HEK293T (cell line): ENCODE measurements around the gene PPP3R2.
A peak's percentile ranks its signal among the peaks of the same experiment; 100 is the strongest.

Experiments used
- CTCF ChIA-PET: fragments of 350-600 bp; formaldehyde crosslinking; extraction: SDS; loops from one replicate; lab custom pipeline; 2021; ENCODE audit warnings: antibody characterized with exemption, inconsistent platforms; lab: Yijun Ruan, JAX
- POLR2A ChIA-PET: fragments of 350-600 bp; formaldehyde crosslinking; extraction: SDS; loops from one replicate; lab custom pipeline; 2020; ENCODE audit warnings: antibody characterized with exemption, inconsistent platforms; lab: Yijun Ruan, JAX
- DNase-seq: peaks from one replicate; pipeline ENCODE4 v3.0.0; 2012; ENCODE audit warnings: mixed read lengths; ENCODE audit errors: extremely low spot score
- ARNT ChIP-seq: fragments of 450-650 bp; IDR thresholded peaks from 2 replicates; pipeline ENCODE4 v1.6.1; 2017; ENCODE audit warnings: mild to moderate bottlenecking
- BHLHE40 ChIP-seq: fragments of 450-650 bp; IDR thresholded peaks from 2 replicates; pipeline ENCODE4 v1.6.1; 2016; ENCODE audit warnings: mild to moderate bottlenecking, moderate library complexity, borderline replicate concordance
- CTBP1 ChIP-seq: fragments of 450-650 bp; IDR thresholded peaks from 2 replicates; pipeline ENCODE4 v1.6.1; 2016; ENCODE audit warnings: borderline replicate concordance
- ELF4 ChIP-seq: fragments of 450-650 bp; IDR thresholded peaks from 2 replicates; pipeline ENCODE4 v1.6.1; 2017; ENCODE audit warnings: antibody characterized with exemption
- FOXA1 ChIP-seq: fragments of 450-650 bp; IDR thresholded peaks from 2 replicates; pipeline ENCODE4 v1.6.1; 2016; ENCODE audit warnings: mild to moderate bottlenecking
- FOXK2 ChIP-seq: fragments of 450-650 bp; IDR thresholded peaks from 2 replicates; pipeline ENCODE4 v1.6.1; 2016; ENCODE audit warnings: mild to moderate bottlenecking
- FOXM1 ChIP-seq: fragments of 450-650 bp; IDR thresholded peaks from 2 replicates; pipeline ENCODE4 v1.6.1; 2017; ENCODE audit warnings: mild to moderate bottlenecking, borderline replicate concordance
- HDGF ChIP-seq: fragments of 450-650 bp; IDR thresholded peaks from 2 replicates; pipeline ENCODE4 v1.6.1; 2017; ENCODE audit warnings: antibody characterized with exemption, borderline replicate concordance
- L3MBTL2 ChIP-seq: fragments of 450-650 bp; conservative IDR thresholded peaks from 2 replicates; pipeline ENCODE4 v1.6.1; 2016; ENCODE audit warnings: mild to moderate bottlenecking
- LEF1 ChIP-seq: fragments of 450-650 bp; IDR thresholded peaks from 2 replicates; pipeline ENCODE4 v1.6.1; 2017; ENCODE audit warnings: mild to moderate bottlenecking, borderline replicate concordance
- NFRKB ChIP-seq: fragments of 450-650 bp; IDR thresholded peaks from 2 replicates; pipeline ENCODE4 v1.6.1; 2016; ENCODE audit warnings: mild to moderate bottlenecking, moderate library complexity
- SP1 ChIP-seq: fragments of 450-650 bp; IDR thresholded peaks from 2 replicates; pipeline ENCODE4 v1.6.1; 2017
- SUZ12 ChIP-seq: fragments of 450-650 bp; IDR thresholded peaks from 2 replicates; pipeline ENCODE4 v1.6.1; 2016; ENCODE audit warnings: mild to moderate bottlenecking
- TARDBP ChIP-seq: fragments of 450-650 bp; IDR thresholded peaks from 2 replicates; pipeline ENCODE4 v1.6.1; 2016
- ZNF384 ChIP-seq: fragments of 450-650 bp; IDR thresholded peaks from 2 replicates; pipeline ENCODE4 v1.6.1; 2016
- TF ChIP-seq, protein P1 (sequence below): fragments of 450-650 bp; IDR thresholded peaks from 2 replicates; pipeline ENCODE4 v1.6.1; 2016

Gene PPP3R2

DNA sequence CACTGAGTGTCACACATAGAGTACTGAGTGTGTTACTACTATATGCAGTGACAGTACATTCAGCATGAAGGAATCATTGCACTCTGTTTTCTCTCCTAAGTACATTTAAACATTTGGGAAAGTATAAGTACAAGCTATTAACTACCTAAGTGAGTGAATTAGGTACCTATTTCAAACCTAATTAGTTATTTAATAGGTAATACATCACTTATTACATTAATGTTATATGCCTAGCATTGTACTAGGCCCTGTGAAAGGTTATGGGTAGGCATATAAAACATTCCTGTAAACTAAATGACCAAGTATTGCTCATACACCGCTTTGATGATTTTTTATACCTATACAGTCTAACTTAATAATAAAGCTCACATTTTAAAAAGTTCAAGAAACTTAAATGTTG lies 25.7 kb upstream of the PPP3R2 start:
- TF ChIP-seq ARNT: no peak
- no peak for TF ChIP-seq L3MBTL2
- TF ChIP-seq LEF1: no peak
- no peak for TF ChIP-seq BHLHE40
- no peak for TF ChIP-seq ELF4
- TF ChIP-seq, protein P1, sequence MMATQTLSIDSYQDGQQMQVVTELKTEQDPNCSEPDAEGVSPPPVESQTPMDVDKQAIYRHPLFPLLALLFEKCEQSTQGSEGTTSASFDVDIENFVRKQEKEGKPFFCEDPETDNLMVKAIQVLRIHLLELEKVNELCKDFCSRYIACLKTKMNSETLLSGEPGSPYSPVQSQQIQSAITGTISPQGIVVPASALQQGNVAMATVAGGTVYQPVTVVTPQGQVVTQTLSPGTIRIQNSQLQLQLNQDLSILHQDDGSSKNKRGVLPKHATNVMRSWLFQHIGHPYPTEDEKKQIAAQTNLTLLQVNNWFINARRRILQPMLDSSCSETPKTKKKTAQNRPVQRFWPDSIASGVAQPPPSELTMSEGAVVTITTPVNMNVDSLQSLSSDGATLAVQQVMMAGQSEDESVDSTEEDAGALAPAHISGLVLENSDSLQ: no peak
- TF ChIP-seq SUZ12: no peak
- no peak for TF ChIP-seq SP1
- no peak for TF ChIP-seq FOXM1
- TF ChIP-seq TARDBP: no peak
- no peak for TF ChIP-seq FOXA1
- TF ChIP-seq HDGF: no peak
- no peak for TF ChIP-seq ZNF384
- no peak for TF ChIP-seq FOXK2
- TF ChIP-seq CTBP1: no peak
- no peak for TF ChIP-seq NFRKB
- ChIA-PET POLR2A (no interaction called here), CTCF (no interaction called here)
- DNase-seq: no peak

DNA sequence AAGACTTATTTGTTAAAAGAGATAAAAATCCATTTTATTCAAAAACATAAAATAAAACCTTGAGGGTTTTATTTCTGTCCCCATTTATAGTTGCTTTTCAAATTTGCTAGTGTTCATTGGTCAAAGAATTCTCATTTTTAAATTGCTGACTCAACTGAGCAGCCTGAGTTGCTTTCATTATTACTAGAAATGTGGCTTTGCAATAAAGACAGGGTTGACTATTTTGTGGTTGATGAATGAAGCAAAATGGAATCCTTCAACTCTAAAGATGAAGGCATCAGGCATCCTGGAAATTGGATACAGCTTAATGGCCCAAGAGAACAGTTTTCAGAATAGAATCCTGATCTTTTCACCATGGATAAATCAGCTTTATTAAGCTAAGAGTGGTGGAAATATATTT lies 23.9 kb upstream of the PPP3R2 start:
- TF ChIP-seq SUZ12 (no peak), FOXA1 (no peak), BHLHE40 (no peak), TARDBP (no peak), ZNF384 (no peak), NFRKB (no peak), ELF4 (no peak), FOXM1 (no peak), L3MBTL2 (no peak)
- TF ChIP-seq, protein P1: no peak
- DNase-seq: no peak
- ChIA-PET POLR2A (no interaction called here), CTCF (no interaction called here)

DNA sequence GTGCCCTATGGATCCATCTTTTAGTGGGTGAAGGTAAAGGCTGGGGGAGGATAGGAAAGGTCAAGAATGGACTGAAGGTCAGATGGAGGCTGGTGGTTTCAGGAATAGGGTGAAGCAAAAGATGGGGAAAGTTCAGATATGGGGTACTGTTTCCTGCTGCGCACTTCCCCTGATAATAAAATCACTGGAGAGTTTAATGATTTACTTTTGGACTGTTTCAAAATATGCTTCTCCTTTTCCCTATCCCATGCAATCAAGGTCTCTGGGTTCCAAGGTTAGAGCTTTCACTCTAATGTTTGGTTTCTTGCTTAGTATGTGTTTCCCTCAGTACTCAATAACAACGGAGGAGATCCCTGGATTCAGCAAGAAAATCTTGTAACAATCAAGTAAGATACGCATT lies 10.8 kb upstream of the PPP3R2 start:
- ChIA-PET POLR2A (no interaction called here), CTCF (no interaction called here)
- TF ChIP-seq NFRKB (no peak), SP1 (no peak)
- no peak for DNase-seq

DNA sequence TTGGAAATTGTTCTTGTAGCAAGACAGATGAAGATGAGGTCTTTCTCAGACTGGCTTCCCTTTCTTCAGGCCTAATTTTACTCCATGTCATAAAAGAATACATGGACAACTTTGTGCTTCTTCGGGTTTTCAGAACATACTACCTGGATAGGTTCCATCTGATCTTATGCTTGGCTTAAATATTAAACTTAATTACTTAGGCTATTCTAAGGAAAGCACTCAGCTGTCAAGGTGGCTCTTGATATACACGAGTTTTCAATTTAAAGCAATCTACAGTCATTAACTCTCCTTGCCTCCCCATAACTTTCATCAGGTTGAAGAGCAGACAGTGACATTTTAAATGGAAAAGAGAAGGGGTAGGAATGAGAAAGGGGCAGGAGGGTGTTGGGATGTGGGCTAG lies 9.5 kb upstream of the PPP3R2 start:
- POLR2A ChIA-PET: no interaction called here
- no peak for DNase-seq
- CTCF ChIA-PET: interaction anchor here (0.7 kb wide), 1 partner anchor 41 kb away, joined by 3 read pairs; no protein-coding TSS in a partner anchor
- TF ChIP-seq FOXA1: no peak
- no peak for TF ChIP-seq CTBP1
- no peak for TF ChIP-seq L3MBTL2
- no peak for TF ChIP-seq FOXM1
- no peak for TF ChIP-seq SP1
- no peak for TF ChIP-seq SUZ12
- TF ChIP-seq ARNT: no peak
- no peak for TF ChIP-seq FOXK2
- TF ChIP-seq ELF4: no peak

DNA sequence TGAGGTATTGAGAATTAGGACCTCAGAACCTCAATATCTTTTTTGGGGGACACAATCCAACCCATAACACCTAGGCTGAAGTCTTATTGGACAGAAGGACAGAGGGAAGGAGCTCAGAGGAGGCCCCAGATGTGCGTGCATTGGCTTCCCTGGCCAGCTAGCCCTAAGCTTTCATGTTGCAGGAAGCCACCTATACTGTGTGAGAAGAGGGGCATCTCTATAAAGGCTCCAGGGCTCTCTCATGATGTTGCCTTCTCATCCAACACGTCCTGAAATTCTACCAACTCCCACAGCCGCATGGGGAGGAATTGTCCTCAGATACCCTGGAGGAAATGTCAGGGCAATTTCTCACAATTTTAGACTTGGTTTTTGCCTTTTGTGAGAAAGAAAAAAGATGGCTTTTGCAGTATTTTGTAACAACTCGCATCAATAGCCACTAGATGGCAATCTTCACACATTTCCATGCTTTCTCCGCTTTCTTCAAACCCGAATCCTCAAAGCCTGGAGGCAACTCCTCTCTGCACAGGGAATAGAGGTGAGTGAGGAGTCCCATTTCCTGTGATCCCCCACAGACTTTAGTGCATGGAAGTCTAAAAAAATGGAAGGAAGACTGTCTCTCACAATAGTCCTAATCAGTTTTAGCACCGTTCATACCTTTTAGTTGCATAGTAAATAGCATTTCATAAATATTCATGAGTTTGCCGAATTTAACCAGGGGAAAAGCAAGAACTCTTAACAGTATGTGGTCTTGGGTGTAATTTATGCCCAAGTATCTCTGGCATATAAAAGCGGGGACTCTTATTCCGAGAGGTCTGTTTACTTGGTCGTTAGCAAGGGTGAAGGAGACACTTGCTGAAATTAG lies 7.4 kb upstream of the PPP3R2 start:
- ChIA-PET CTCF (no interaction called here), POLR2A (no interaction called here)
- TF ChIP-seq ELF4 (no peak), NFRKB (no peak), CTBP1 (no peak), L3MBTL2 (no peak), SUZ12 (no peak), ARNT (no peak), HDGF (no peak)
- TF ChIP-seq, protein P1: no peak
- peak; percentile 60 for DNase-seq

DNA sequence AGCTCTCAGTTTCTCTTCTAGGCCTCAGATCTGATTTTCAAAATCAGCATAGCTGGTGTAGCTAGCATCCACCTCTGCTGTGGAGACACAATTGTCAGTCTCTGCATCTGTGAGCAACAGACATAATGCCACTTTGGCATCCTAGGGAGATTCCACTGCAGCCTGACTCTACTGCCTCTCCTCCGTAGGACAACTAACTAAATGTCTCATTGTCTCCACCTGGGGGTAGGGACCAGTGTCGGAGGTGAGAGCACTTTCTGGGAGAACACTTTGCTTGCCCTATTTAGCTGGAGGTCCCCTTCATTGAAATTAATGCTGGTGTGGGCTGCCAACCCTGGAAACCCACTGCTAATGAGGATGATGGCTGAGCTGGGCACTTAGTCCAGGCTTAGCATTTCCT lies 1.4 kb downstream of the PPP3R2 start:
- ChIA-PET POLR2A (no interaction called here), CTCF (no interaction called here)
- no peak for DNase-seq
- TF ChIP-seq SP1 (no peak), TARDBP (no peak), NFRKB (no peak), SUZ12 (no peak), LEF1 (no peak), L3MBTL2 (no peak), ZNF384 (no peak), FOXK2 (no peak), BHLHE40 (no peak), FOXM1 (no peak), CTBP1 (no peak), ELF4 (no peak), FOXA1 (no peak), HDGF (no peak), ARNT (no peak)
- TF ChIP-seq, protein P1: no peak
